B cell (primary cell): ENCODE results near the gene CYTH4. TPM values are rescaled to one million over a fixed set of nuclear protein-coding genes. Genes with fewer than 3 reads are reported as not detected.

Experiments
- ATAC-seq: fragments of 200-7000 bp; cut with Tn5 transposase; one replicate; pipeline ENCODE4 v1.10.0; 2021; ENCODE audit warnings: low read depth, mild to moderate bottlenecking, moderate number of reproducible peaks, moderate library complexity
- CTCF ChIA-PET: fragments of 350-600 bp; sonication (Branson Sonifier 250); formaldehyde crosslinking; loops from one replicate; lab custom pipeline; 2021; ENCODE audit warnings: antibody characterized with exemption, inconsistent platforms; lab: Charles Lee
- POLR2A ChIA-PET: fragments of 350-600 bp; sonication (Branson Sonifier 250); formaldehyde crosslinking; loops from one replicate; lab custom pipeline; 2021; ENCODE audit warnings: antibody characterized with exemption; lab: Charles Lee
- DNase-seq: peaks from one replicate; pipeline ENCODE4 v3.0.0; 2013
- H2AFZ ChIP-seq: 2 replicates; pipeline ENCODE4 v1.6.1; 2012; ENCODE audit warnings: mild to moderate bottlenecking, low read depth, low read length; ENCODE audit not compliant: insufficient read depth, poor library complexity, severe bottlenecking
- H3K27ac ChIP-seq, 2 donors: 1 replicate in 1 of 2; 2 replicates in 1 of 2; pipeline ENCODE4 v1.5.1; 2012 to 2013; ENCODE audit warnings: low read length in 2 of 2, mild to moderate bottlenecking in 2 of 2, moderate library complexity in 1 of 2
- H3K27me3 ChIP-seq, 4 experiments: fragments of 200-600 bp in 1 of 4; sonication (generic) in 1 of 4; replicated peaks in 1 of 4; 1 replicate in 2 of 4; 2 replicates in 2 of 4; pipeline versions ENCODE4 v1.6.1 to v1.7.0; 2013 to 2016; ENCODE audit warnings: low read length in 3 of 4, mild to moderate bottlenecking in 2 of 4, mixed read lengths in 1 of 4, moderate library complexity in 1 of 4; ENCODE audit not compliant: insufficient read depth in 4 of 4, control insufficient read depth in 3 of 4; ENCODE audit errors: control extremely low read depth in 1 of 4
- H3K36me3 ChIP-seq, 2 experiments: replicated peaks in 1 of 2; 1 replicate in 1 of 2; 2 replicates in 1 of 2; pipeline versions ENCODE4 v1.6.1 to v1.7.1; 2013; ENCODE audit warnings: low read length in 1 of 2; ENCODE audit not compliant: insufficient read depth in 2 of 2, control insufficient read depth in 1 of 2; ENCODE audit errors: control extremely low read depth in 1 of 2, extremely low read depth in 1 of 2
- H3K4me1 ChIP-seq, 2 donors: fragments of 200-600 bp in 1 of 2; sonication (generic) in 1 of 2; 1 replicate in 1 of 2; 2 replicates in 1 of 2; pipeline versions ENCODE4 v1.5.1 to v1.6.1; 2013 to 2017; ENCODE audit warnings: low read length in 2 of 2; ENCODE audit not compliant: control insufficient read depth in 2 of 2, insufficient read depth in 2 of 2
- H3K4me2 ChIP-seq: replicated peaks from 2 replicates; pipeline ENCODE3; 2012; ENCODE audit warnings: mild to moderate bottlenecking, low read depth, low read length; ENCODE audit not compliant: poor library complexity, severe bottlenecking
- H3K4me3 ChIP-seq, 5 experiments: fragments of 200-600 bp in 1 of 5; sonication (generic) in 1 of 5; 1 replicate in 3 of 5; 2 replicates in 2 of 5; pipeline versions ENCODE4 v1.5.1 to v1.7.0; 2011 to 2016; ENCODE audit warnings: low read length in 4 of 5, mild to moderate bottlenecking in 4 of 5, low read depth in 2 of 5, control low read depth in 1 of 5, moderate library complexity in 1 of 5; ENCODE audit not compliant: insufficient read depth in 1 of 5; ENCODE audit errors: control extremely low read depth in 1 of 5, extremely low read depth in 1 of 5
- H3K79me2 ChIP-seq: fragments of 200-600 bp; sonication (generic); one replicate; pipeline ENCODE4 v1.6.0; 2016; ENCODE audit warnings: low read length; ENCODE audit not compliant: control insufficient read depth, insufficient read depth
- H3K9ac ChIP-seq: fragments of 200-600 bp; sonication (generic); 2 replicates; pipeline ENCODE4 v1.6.1; 2017; ENCODE audit warnings: mild to moderate bottlenecking, low read length, moderate library complexity
- H3K9me3 ChIP-seq, 3 donors: one replicate each; pipeline versions ENCODE4 v1.6.1 to v1.7.1; 2013; ENCODE audit warnings: low read length in 2 of 3; ENCODE audit not compliant: control insufficient read depth in 2 of 3, insufficient read depth in 1 of 3; ENCODE audit errors: control extremely low read depth in 1 of 3
- H4K20me1 ChIP-seq: 2 replicates; pipeline ENCODE4 v1.6.0; 2012; ENCODE audit warnings: mild to moderate bottlenecking, low read length; ENCODE audit not compliant: insufficient read depth, control insufficient read depth, poor library complexity, severe bottlenecking
- H3K27ac Mint-ChIP-seq: one replicate; pipeline ENCODE4 v1.8.0; 2021; ENCODE audit warnings: mixed read lengths
- H3K27me3 Mint-ChIP-seq: one replicate; pipeline ENCODE4 v1.8.0; 2021; ENCODE audit warnings: mixed read lengths
- H3K4me1 Mint-ChIP-seq: one replicate; pipeline ENCODE4 v1.8.0; 2021; ENCODE audit warnings: mixed read lengths
- H3K4me3 Mint-ChIP-seq: one replicate; pipeline ENCODE4 v1.8.0; 2021; ENCODE audit warnings: mixed read lengths
- H3K9me3 Mint-ChIP-seq: one replicate; pipeline ENCODE4 v1.8.0; 2022; ENCODE audit warnings: mixed read lengths; ENCODE audit not compliant: insufficient read depth
- CTCF ChIP-seq: fragments of 200-600 bp; IDR thresholded peaks from one replicate; pipeline ENCODE4 v1.8.0; 2022; ENCODE audit warnings: antibody characterized with exemption, mild to moderate bottlenecking
- EZH2 ChIP-seq: IDR thresholded peaks from 2 replicates; pipeline ENCODE4 v1.6.1; 2012; ENCODE audit warnings: borderline replicate concordance, low read depth, mild to moderate bottlenecking, moderate library complexity, low read length; ENCODE audit not compliant: insufficient read depth, poor library complexity, severe bottlenecking
- WGBS: methylation state at CpG from one replicate; pipeline ENCODE4 v1.1.5; 2013; ENCODE audit warnings: missing lambda C conversion rate; ENCODE audit not compliant: insufficient coverage; 5-methylcytosine and 5-hydroxymethylcytosine counted together
- intact Hi-C: fragments of 100-400 bp; cut with micrococcal nuclease; formaldehyde crosslinking; loops from one replicate; pipeline ENCODE4 v1.10.0; 2022
- polyA plus RNA-seq: library from polyadenylated mRNA; depleted of rRNA; stranded (reverse); fragments of >200 nt; gene quantifications from 2 replicates; pipeline ENCODE4 v1.2.3, GENCODE V29; 2012
- total RNA-seq, 2 donors: library from RNA; stranded (reverse); fragments of 120-200 nt in 1 of 2; gene quantifications; 1 replicate in 1 of 2; 2 replicates in 1 of 2; pipeline versions ENCODE4 v1.2.3 to v1.2.4, GENCODE V29; 2013 to 2022

CYTH4 gene
- total and polyA plus RNA-seq, 2 donors (not counting 1 experiment from before 2014, with no cell fraction given), result 98.0 to 154 TPM

- Mint-ChIP-seq H3K9me3 (no peaks in the 10 kb centered on the region), H3K4me1 (peaks cover 53% of the 10 kb centered on the region), H3K27me3 (no peaks in the 10 kb centered on the region), H3K4me3 (no peak overlapping the region), H3K27ac (peak overlapping the region; percentile 80)
- Histone ChIP-seq H3K4me2 (no peak overlapping the region), H3K27ac (no peak overlapping the region), H3K27me3 (no peaks in the 10 kb centered on the region), H3K79me2 (no peaks in the 10 kb centered on the region), H3K9me3 (no peaks in the 10 kb centered on the region), H2AFZ (no peak overlapping the region), H3K9ac (no peak overlapping the region), H3K4me3 (no peak overlapping the region), H3K4me1 (peaks cover 35 to 52% of the 10 kb centered on the region in 2 donors), H3K36me3 (no peaks in the 10 kb centered on the region), H4K20me1 (no peaks in the 10 kb centered on the region)
- TF ChIP-seq CTCF, result no peak
- TF ChIP-seq EZH2, result no peak
- intact Hi-C loops, result no loop called here
- DNase-seq (no peak), ATAC-seq (no peak)
- POLR2A ChIA-PET, result no interaction called here
- 75% methylated on average over 15 of the region's 17 CpGs for WGBS
- CTCF ChIA-PET, result interaction anchor here (0.6 to 10.6 kb wide), 6 partner anchors 8 to 436 kb away, joined by 3 to 126 read pairs (median 3); partner anchors contain the start of gene CYTH4
Measured at GRCh38 chr22:37273126-37273845, 9.0 kb upstream of the CYTH4 start.

- DNase-seq (no peak), ATAC-seq (no peak)
- ChIA-PET CTCF (interaction anchor here (0.6 to 10.6 kb wide), 4 partner anchors 8 to 153 kb away, joined by 3 to 126 read pairs (median 3); partner anchors contain the start of gene CYTH4), POLR2A (interaction anchor here (0.6 kb wide), 1 partner anchor 493 kb away, joined by 3 read pairs; no protein-coding TSS in a partner anchor)
- peak overlapping the region in 1 of 2 donors; percentile 23 for H3K27ac ChIP-seq
- H4K20me1 ChIP-seq, result no peaks in the 10 kb centered on the region
- no peaks in the 10 kb centered on the region for H3K79me2 ChIP-seq
- no peak overlapping the region for H3K9ac ChIP-seq
- peaks cover 40 to 57% of the 10 kb centered on the region in 2 donors for H3K4me1 ChIP-seq
- Mint-ChIP-seq H3K27ac (peak overlapping the region; percentile 90), H3K9me3 (no peaks in the 10 kb centered on the region), H3K4me1 (peaks cover 59% of the 10 kb centered on the region), H3K4me3 (no peak overlapping the region), H3K27me3 (no peaks in the 10 kb centered on the region)
- H3K27me3 ChIP-seq, result no peaks in the 10 kb centered on the region
- H3K36me3 ChIP-seq, result no peaks in the 10 kb centered on the region
- no peak overlapping the region for H2AFZ ChIP-seq
- H3K9me3 ChIP-seq, result no peaks in the 10 kb centered on the region
- no peak overlapping the region for H3K4me2 ChIP-seq
- no peak overlapping the region for H3K4me3 ChIP-seq
- intact Hi-C loops, result no loop called here
- no peak for TF ChIP-seq CTCF
- no peak for TF ChIP-seq EZH2
- WGBS, result 89% methylated on average over 7 of the region's 8 CpGs
Measured at GRCh38 chr22:37273846-37274225, 8.5 kb upstream of the CYTH4 start.
